ENCODE results near the gene DEFB118. TPM values are rescaled to one million over a fixed set of nuclear protein-coding genes. Genes with fewer than 3 reads are reported as not detected.

Gene DEFB118
- total RNA-seq (not detected), polyA plus RNA-seq (not detected)
- long read RNA-seq, donor 1 = 0 reads
- long read RNA-seq, donor 2 = 0 reads
- long read RNA-seq, donor 3 = 0 reads
- long read RNA-seq, donor 4 = 0 reads
- long read RNA-seq, donor 5 = 0 reads
- long read RNA-seq, donor 6 = 0 reads
- long read RNA-seq, donor 7 = 0 reads
- long read RNA-seq, donor 8 = 0 reads
- long read RNA-seq, donor 9 = 0 reads
- long read RNA-seq, donor 10 = 0 reads

DNA sequence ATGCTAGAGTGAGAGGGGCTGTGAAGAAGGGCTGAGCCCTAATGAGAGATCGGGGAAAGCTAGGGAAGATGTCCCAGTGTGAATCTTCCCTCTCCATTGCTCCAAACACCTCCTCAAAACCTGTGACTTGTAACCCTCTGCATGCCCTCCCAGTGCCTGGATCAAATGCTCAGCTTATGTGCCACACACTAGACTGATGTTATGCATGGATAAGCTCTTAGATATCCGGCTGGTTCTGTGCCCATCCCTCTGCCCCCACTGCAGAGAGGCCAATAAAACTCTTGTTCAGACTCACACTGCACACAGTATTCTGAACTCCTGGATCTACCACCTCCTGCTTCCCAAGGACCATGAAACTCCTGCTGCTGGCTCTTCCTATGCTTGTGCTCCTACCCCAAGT lies at the start of gene DEFB118:
Gene DEFB118, plus strand, starts transcription at position 301 of the 400 bp plus-strand sequence. Its CDS starts 50 bp downstream, at position 351.
- Histone ChIP-seq H3K36me3 (replicated peaks in 1 of 2) (no peaks in the 10 kb centered on the region), H3K27me3 (no peaks in the 10 kb centered on the region), H3K4me3 (no peak within 1 kb of the TSS), H3K9me3 (replicated peaks in 1 of 3) (no peaks in the 10 kb centered on the region), H3K27ac (no peak within 1 kb of the TSS), H3K4me1 (replicated peaks in 1 of 2) (no peaks in the 10 kb centered on the region)
- intact Hi-C loops (cut with DNase I) = no loop called here
- no peak for DNase-seq
- 55 to 63% (median 61%) methylated on average over 2 of the region's 2 CpGs for WGBS, 4 donors
- TF ChIP-seq POLR2A (IDR thresholded peaks at IDR 0.05) (no peak), CTCF (IDR thresholded peaks at IDR 0.05) (no peak)

- H3K4me1 ChIP-seq (replicated peaks in 1 of 2) = no peaks in the 10 kb centered on the region
- H3K27me3 ChIP-seq = no peaks in the 10 kb centered on the region
- 38 to 50% (median 38%) methylated on average over 3 of the region's 3 CpGs for WGBS, 4 donors
- TF ChIP-seq POLR2A (IDR thresholded peaks at IDR 0.05) (no peak), CTCF (IDR thresholded peaks at IDR 0.05) (no peak)
- H3K27ac ChIP-seq = no peak overlapping the region
- DNase-seq = no peak
- H3K4me3 ChIP-seq = no peak overlapping the region
- H3K9me3 ChIP-seq (replicated peaks in 1 of 3) = no peaks in the 10 kb centered on the region
- no peaks in the 10 kb centered on the region for H3K36me3 ChIP-seq (replicated peaks in 1 of 2)
- intact Hi-C loops (cut with DNase I) = no loop called here
These were observed 45.9 kb upstream of the DEFB118 start for GRCh38 chr20:31322504-31322903.

DNA sequence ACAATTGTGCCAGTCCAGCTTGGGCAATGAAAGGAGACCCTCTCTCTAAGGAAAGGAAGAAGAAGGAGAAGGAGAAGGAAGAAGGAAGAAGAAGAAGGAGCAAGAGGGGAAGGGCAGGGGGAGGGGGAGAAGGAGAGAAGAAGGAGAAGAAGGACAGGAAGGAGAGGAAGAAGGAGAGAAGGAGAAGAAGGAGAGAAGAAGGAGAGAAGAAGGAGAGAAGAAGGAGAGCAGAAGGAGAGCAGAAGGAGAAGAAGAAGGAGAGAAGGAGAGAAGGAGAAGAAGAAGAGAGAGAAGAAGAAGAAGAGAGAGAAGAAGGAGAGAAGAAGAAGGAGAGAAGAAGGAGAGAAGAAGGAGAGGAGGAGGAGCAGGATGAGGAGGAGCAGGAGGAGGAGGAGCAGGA lies 37.5 kb upstream of the DEFB118 start:
- no peak for TF ChIP-seq POLR2A (IDR thresholded peaks at IDR 0.05)
- no peak for TF ChIP-seq CTCF (IDR thresholded peaks at IDR 0.05)
- no peak overlapping the region for H3K4me3 ChIP-seq
- DNase-seq = no peak
- H3K36me3 ChIP-seq (replicated peaks in 1 of 2) = no peaks in the 10 kb centered on the region
- H3K9me3 ChIP-seq (replicated peaks in 1 of 3) = no peaks in the 10 kb centered on the region
- H3K4me1 ChIP-seq (replicated peaks in 1 of 2) = no peaks in the 10 kb centered on the region
- no peak overlapping the region for H3K27ac ChIP-seq
- intact Hi-C loops (cut with DNase I) = no loop called here
- H3K27me3 ChIP-seq = no peaks in the 10 kb centered on the region

DNA sequence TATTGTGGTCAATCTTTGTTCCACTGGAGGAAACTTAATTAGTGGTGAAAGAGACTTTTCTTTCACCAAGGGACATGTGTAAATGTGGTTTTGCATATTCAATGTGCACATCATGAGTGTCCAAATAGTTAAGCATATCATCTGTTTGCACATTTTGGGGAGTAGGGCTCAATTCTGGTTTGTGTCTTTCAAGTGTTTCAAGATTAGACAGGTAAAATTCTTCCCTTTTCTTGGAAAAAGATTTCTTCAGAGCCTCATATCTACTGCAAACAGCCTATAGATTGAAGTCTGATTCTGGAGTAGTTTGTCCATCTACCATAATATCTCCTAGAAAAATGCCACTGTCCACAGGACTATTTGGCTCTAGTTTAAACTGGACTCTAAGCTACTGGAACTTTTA lies 26.9 kb upstream of the DEFB118 start:
- H3K4me3 ChIP-seq = no peak overlapping the region
- intact Hi-C loops (cut with DNase I) = no loop called here
- H3K36me3 ChIP-seq (replicated peaks in 1 of 2) = no peaks in the 10 kb centered on the region
- DNase-seq = no peak
- H3K9me3 ChIP-seq (replicated peaks in 1 of 3) = no peaks in the 10 kb centered on the region
- TF ChIP-seq POLR2A (IDR thresholded peaks at IDR 0.05) (no peak), CTCF (IDR thresholded peaks at IDR 0.05) (no peak)
- no peaks in the 10 kb centered on the region for H3K4me1 ChIP-seq (replicated peaks in 1 of 2)
- H3K27me3 ChIP-seq = no peaks in the 10 kb centered on the region
- H3K27ac ChIP-seq = no peak overlapping the region
